CD4-positive, alpha-beta T cell treated with Interleukin-2 at 100 ng/mL for 4 hours (primary cell): Measurements from ENCODE around the gene LYZL6.
A peak's percentile ranks its signal among the peaks of the same experiment; 100 is the strongest.
"Not testable (repeated sequence)": the region's sequence is repeated elsewhere in the genome, so short reads cannot be mapped to it uniquely, and the experiment has no call there.

Experiments
- DNase-seq: peaks from one replicate; pipeline ENCODE4 v3.0.0-alpha.2; 2020; ENCODE audit warnings: low spot score

The LYZL6 gene

GRCh38 chr17:35944151-35944550, 638 bp upstream of the LYZL6 start:
- no peak for DNase-seq

- no peak for DNase-seq
These were observed 826 bp downstream of the LYZL6 start for GRCh38 chr17:35942588-35943186.

GRCh38 chr17:35938492-35938891, 5.0 kb downstream of the LYZL6 start:
- not testable (repeated sequence) for DNase-seq

GRCh38 chr17:35936063-35936462, 7.5 kb downstream of the LYZL6 start:
- no peak for DNase-seq

GRCh38 chr17:35934760-35935159, 8.8 kb downstream of the LYZL6 start:
- DNase-seq, result no peak

- no peak for DNase-seq
These were observed 10.9 kb downstream of the LYZL6 start for GRCh38 chr17:35932586-35932985.

GRCh38 chr17:35931794-35932425, 11.6 kb downstream of the LYZL6 start:
- no peak for DNase-seq

- DNase-seq, result peak; percentile 76
These were observed 13.1 kb downstream of the LYZL6 start, which contains the start of gene RDM1 for GRCh38 chr17:35930211-35931065. TSS of gene RDM1 (minus strand) at chr17:35930773. CDS start at chr17:35930727, 46 bp downstream.

GRCh38 chr17:35927714-35928113, 15.8 kb downstream of the LYZL6 start:
- DNase-seq, result no peak

GRCh38 chr17:35923609-35924114, 19.9 kb downstream of the LYZL6 start:
- DNase-seq, result no peak

- DNase-seq, result no peak
These were observed 23.3 kb downstream of the LYZL6 start for GRCh38 chr17:35920229-35920628.

- peak; percentile 10 for DNase-seq
These were observed 24.8 kb downstream of the LYZL6 start for GRCh38 chr17:35918665-35919064.

GRCh38 chr17:35917519-35918213, 25.8 kb downstream of the LYZL6 start:
- no peak for DNase-seq

GRCh38 chr17:35915153-35915964, 28.2 kb downstream of the LYZL6 start:
- DNase-seq, result no peak

- no peak for DNase-seq
These were observed 29.2 kb downstream of the LYZL6 start for GRCh38 chr17:35914354-35914753.

- DNase-seq, result no peak
These were observed 29.9 kb downstream of the LYZL6 start for GRCh38 chr17:35913609-35914008.

GRCh38 chr17:35912942-35913341, 30.6 kb downstream of the LYZL6 start:
- DNase-seq, result no peak

GRCh38 chr17:35912339-35912912, 31.1 kb downstream of the LYZL6 start:
- no peak for DNase-seq

- no peak for DNase-seq
These were observed 34.1 kb downstream of the LYZL6 start for GRCh38 chr17:35909408-35909807.

- DNase-seq, result no peak
These were observed 35.8 kb downstream of the LYZL6 start for GRCh38 chr17:35907691-35908090.
